Mammary epithelial cell (primary cell): ENCODE results near the gene HMCN2.

Experiments
- CTCF ChIP-seq, 2 donors: IDR thresholded peaks in 1 of 2; conservative IDR thresholded peaks in 1 of 2; 2 replicates each; pipeline ENCODE4 v1.5.1; 2011 to 2012; ENCODE audit warnings: inconsistent platforms in 2 of 2, low read length in 2 of 2, mild to moderate bottlenecking in 2 of 2, control low read depth in 1 of 2, low read depth in 1 of 2; ENCODE audit not compliant: insufficient read depth in 1 of 2; ENCODE audit errors: extremely low read depth in 1 of 2
- EZH2 ChIP-seq: IDR thresholded peaks from 2 replicates; pipeline ENCODE4 v1.6.1; 2012; ENCODE audit warnings: low read length, inconsistent platforms, borderline replicate concordance

GRCh38 chr9:130414081-130414731 lies 148.6 kb downstream of the HMCN2 start:
- no peak for TF ChIP-seq CTCF (conservative IDR thresholded peaks at IDR 0.05 in 1 of 2, IDR thresholded peaks at IDR 0.05 in 1 of 2; ENCODE audit: extremely low read depth in 1 of 2, insufficient read depth in 1 of 2, low read depth in 1 of 2, low read length in 2 of 2)
- no peak for TF ChIP-seq EZH2
